M059J (cell line): ENCODE measurements around the gene PEX5L. TPM values are rescaled to one million over a fixed set of nuclear protein-coding genes. Genes with fewer than 3 reads are reported as not detected.

Experiments
- DNase-seq: peaks from one replicate; pipeline ENCODE4 v3.0.0-alpha.2; 2012; ENCODE audit warnings: low read depth
- total RNA-seq: library from RNA; depleted of rRNA; stranded (reverse); fragments of >200 nt; shearing (Covaris generic); gene quantifications from 2 replicates; pipeline ENCODE4 v1.2.3, GENCODE V29; 2014

The PEX5L gene
- total RNA-seq, 1 experiment from 2014 or later: 1.7 TPM

- peak; percentile 69 for DNase-seq
Observed at GRCh38 chr3:179840985-179841384, 195.8 kb downstream of the PEX5L start.

- DNase-seq: no peak
Observed at GRCh38 chr3:179837374-179837773, 199.4 kb downstream of the PEX5L start.

- no peak for DNase-seq
Observed at GRCh38 chr3:179833294-179833693, 203.4 kb downstream of the PEX5L start.

GRCh38 chr3:179832333-179832854, 204.3 kb downstream of the PEX5L start:
- DNase-seq: no peak

- no peak for DNase-seq
Observed at GRCh38 chr3:179829401-179829800, 207.3 kb downstream of the PEX5L start.

- no peak for DNase-seq
Observed at GRCh38 chr3:179828738-179829137, 208.0 kb downstream of the PEX5L start.

- no peak for DNase-seq
Observed at GRCh38 chr3:179826247-179826637, 210.5 kb downstream of the PEX5L start.

GRCh38 chr3:179825527-179826246, 211.1 kb downstream of the PEX5L start:
- DNase-seq: no peak

GRCh38 chr3:179822296-179822695, 214.4 kb downstream of the PEX5L start:
- no peak for DNase-seq

- no peak for DNase-seq
Observed at GRCh38 chr3:179819379-179819778, 217.4 kb downstream of the PEX5L start.

GRCh38 chr3:179812096-179812382, 224.7 kb downstream of the PEX5L start:
- DNase-seq: no peak

- DNase-seq: peak; percentile 81
Observed at GRCh38 chr3:179811321-179812095, 225.2 kb downstream of the PEX5L start.

- DNase-seq: no peak
Observed at GRCh38 chr3:179809639-179810038, 227.1 kb downstream of the PEX5L start.

GRCh38 chr3:179807588-179807987, 229.1 kb downstream of the PEX5L start:
- no peak for DNase-seq

- DNase-seq: peak; percentile 26
Observed at GRCh38 chr3:179806177-179806576, 230.6 kb downstream of the PEX5L start.

- no peak for DNase-seq
Observed at GRCh38 chr3:179801856-179802255, 234.9 kb downstream of the PEX5L start.

GRCh38 chr3:179801263-179801662, 235.5 kb downstream of the PEX5L start:
- DNase-seq: peak; percentile 36

GRCh38 chr3:179797192-179797591, 239.5 kb downstream of the PEX5L start:
- DNase-seq: no peak

- DNase-seq: no peak
Observed at GRCh38 chr3:179796421-179796820, 240.3 kb downstream of the PEX5L start.

- DNase-seq: no peak
Observed at GRCh38 chr3:179794355-179794754, 242.4 kb downstream of the PEX5L start.

- DNase-seq: no peak
Observed at GRCh38 chr3:179791793-179792192, 244.9 kb downstream of the PEX5L start.

GRCh38 chr3:179788996-179789395, 247.7 kb downstream of the PEX5L start:
- DNase-seq: no peak

- peak; percentile 51 for DNase-seq
Observed at GRCh38 chr3:179782841-179783240, 253.9 kb downstream of the PEX5L start.
